Esophagus (tissue), 2 donors: ENCODE measurements around the gene GPR62. TPM values are rescaled to one million over a fixed set of nuclear protein-coding genes. Genes with fewer than 3 reads are reported as not detected.

Source experiments
- polyA plus RNA-seq, 2 donors: library from polyadenylated mRNA; stranded (reverse); fragments of 200-250 nt; gene quantifications; one replicate each; pipeline ENCODE4 v1.2.3, GENCODE V29; 2013
- donor health status: healthy with polysubstance abuse.
- donor health status: Bipolar disorder and iron deficiency.

Gene GPR62
- polyA plus RNA-seq, 2 donors: 0.05 to 0.06 TPM

Other genes starting within 250 kb of the GPR62 start
- gene GRM2, start 248.3 kb upstream of the GPR62 start, polyA plus RNA-seq: under 1 TPM; 0.10 to 0.14 TPM
- gene IQCF6, start 176.1 kb upstream of the GPR62 start, polyA plus RNA-seq: not detected
- not detected for gene IQCF2, start 93.8 kb upstream of the GPR62 start, polyA plus RNA-seq
- not detected for gene IQCF5, start 79.8 kb upstream of the GPR62 start, polyA plus RNA-seq
- not detected for gene IQCF1, start 52.0 kb upstream of the GPR62 start, polyA plus RNA-seq
- 10 to 100 TPM; 16.4 to 22.9 TPM for gene RRP9, start 13.5 kb upstream of the GPR62 start, polyA plus RNA-seq
- gene PARP3, start 13.0 kb upstream of the GPR62 start, polyA plus RNA-seq: 10 to 100 TPM in 1 of 2 donors, 1 to 10 TPM in 1; 8.2 to 11.8 TPM
- 10 to 100 TPM; 11.7 to 18.7 TPM for gene PCBP4, start 12.1 kb downstream of the GPR62 start, polyA plus RNA-seq
- 10 to 100 TPM; 29.6 to 40.5 TPM for gene ABHD14B, start 18.7 kb downstream of the GPR62 start, polyA plus RNA-seq
- gene ABHD14A, start 19.7 kb downstream of the GPR62 start, polyA plus RNA-seq: 10 to 100 TPM in 1 of 2 donors, 1 to 10 TPM in 1; 8.0 to 12.9 TPM
- gene ACY1, start 28.2 kb downstream of the GPR62 start, polyA plus RNA-seq: 10 to 100 TPM; 22.4 to 23.2 TPM
- gene RPL29, start 40.5 kb downstream of the GPR62 start, polyA plus RNA-seq: 1,000 to 10,000 TPM; 2,351 to 2,556 TPM
- 10 to 100 TPM; 18.2 to 35.2 TPM for gene DUSP7, start 101.2 kb downstream of the GPR62 start, polyA plus RNA-seq
- 1 to 10 TPM; 1.7 to 5.2 TPM for gene POC1A, start 199.0 kb downstream of the GPR62 start, polyA plus RNA-seq
- gene ALAS1, start 242.8 kb downstream of the GPR62 start, polyA plus RNA-seq: 10 to 100 TPM; 17.2 to 36.4 TPM